Thyroid gland (tissue), 4 donors: ENCODE data around the gene MBD6.

ENCODE experiments used
- CTCF ChIP-seq, 6 experiments: fragments of 200-600 bp in 3 of 6; fragments of 450-650 bp in 3 of 6; sonication (generic) in 3 of 6; IDR thresholded peaks; one replicate each; pipeline ENCODE4 v1.5.1; 2016 to 2019; ENCODE audit warnings: antibody characterized with exemption in 6 of 6, mild to moderate bottlenecking in 2 of 6, inconsistent platforms in 1 of 6, moderate library complexity in 1 of 6
- POLR2A ChIP-seq, 2 donors: fragments of 450-650 bp; IDR thresholded peaks; one replicate each; pipeline ENCODE4 v1.6.1; 2017; ENCODE audit warnings: antibody characterized with exemption in 2 of 2, mild to moderate bottlenecking in 2 of 2, moderate library complexity in 1 of 2

- no peak for TF ChIP-seq CTCF (IDR thresholded peaks at IDR 0.05)
- TF ChIP-seq POLR2A (IDR thresholded peaks at IDR 0.05): no peak
Measured at GRCh38 chr12:57552835-57553313, 30.2 kb downstream of the MBD6 start.
